Glomerular endothelial cell (primary cell): ENCODE results near the gene CLIP1. TPM values are rescaled to one million over a fixed set of nuclear protein-coding genes. Genes with fewer than 3 reads are reported as not detected.
"Not testable (repeated sequence)": the region's sequence is repeated elsewhere in the genome, so short reads cannot be mapped to it uniquely, and the experiment has no call there.

Source experiments
- DNase-seq: peaks from one replicate; pipeline ENCODE4 v3.0.0-alpha.2; 2011; ENCODE audit warnings: low read depth, low spot score; ENCODE audit errors: extremely low read depth
- total RNA-seq: library from RNA; depleted of rRNA; stranded (reverse); fragments of >200 nt; gene quantifications from 2 replicates; pipeline ENCODE4 v1.2.3, GENCODE V29; 2015

CLIP1 gene
- total RNA-seq, 1 donor from 2014 or later, result 85.6 TPM

- DNase-seq, result no peak
These were observed 22.7 kb downstream of the CLIP1 start for GRCh38 chr12:122399592-122400373.

- DNase-seq, result no peak
These were observed 23.2 kb downstream of the CLIP1 start for GRCh38 chr12:122399254-122399591.

- DNase-seq, result not testable (repeated sequence)
These were observed 24.5 kb downstream of the CLIP1 start for GRCh38 chr12:122397981-122398380.

GRCh38 chr12:122395319-122395718 lies 27.1 kb downstream of the CLIP1 start:
- peak; percentile 33 for DNase-seq

- DNase-seq, result no peak
These were observed 27.8 kb downstream of the CLIP1 start for GRCh38 chr12:122394626-122395194.

GRCh38 chr12:122393817-122394216 lies 28.7 kb downstream of the CLIP1 start:
- DNase-seq, result no peak

- no peak for DNase-seq
These were observed 30.1 kb downstream of the CLIP1 start for GRCh38 chr12:122392411-122392810.

GRCh38 chr12:122389677-122390076 lies 32.8 kb downstream of the CLIP1 start:
- DNase-seq, result no peak

- no peak for DNase-seq
These were observed 34.6 kb downstream of the CLIP1 start for GRCh38 chr12:122387887-122388286.

- no peak for DNase-seq
These were observed 37.1 kb downstream of the CLIP1 start for GRCh38 chr12:122385171-122386016.

GRCh38 chr12:122382919-122383350 lies 39.5 kb downstream of the CLIP1 start:
- no peak for DNase-seq

GRCh38 chr12:122381021-122381420 lies 41.4 kb downstream of the CLIP1 start:
- DNase-seq, result no peak

GRCh38 chr12:122376751-122377150 lies 45.7 kb downstream of the CLIP1 start:
- DNase-seq, result not testable (repeated sequence)

GRCh38 chr12:122374707-122375106 lies 47.8 kb downstream of the CLIP1 start:
- no peak for DNase-seq

- DNase-seq, result no peak
These were observed 50.9 kb downstream of the CLIP1 start for GRCh38 chr12:122371475-122372045.

GRCh38 chr12:122368361-122369073 lies 54.0 kb downstream of the CLIP1 start:
- DNase-seq, result no peak

GRCh38 chr12:122367632-122368031 lies 54.8 kb downstream of the CLIP1 start:
- not testable (repeated sequence) for DNase-seq

- DNase-seq, result no peak
These were observed 55.6 kb downstream of the CLIP1 start for GRCh38 chr12:122366685-122367475.

- DNase-seq, result not testable (repeated sequence)
These were observed 57.2 kb downstream of the CLIP1 start for GRCh38 chr12:122365226-122365625.

- no peak for DNase-seq
These were observed 58.7 kb downstream of the CLIP1 start for GRCh38 chr12:122363782-122364181.
